Measurements from ENCODE around the gene RAB35.

The RAB35 gene

DNA sequence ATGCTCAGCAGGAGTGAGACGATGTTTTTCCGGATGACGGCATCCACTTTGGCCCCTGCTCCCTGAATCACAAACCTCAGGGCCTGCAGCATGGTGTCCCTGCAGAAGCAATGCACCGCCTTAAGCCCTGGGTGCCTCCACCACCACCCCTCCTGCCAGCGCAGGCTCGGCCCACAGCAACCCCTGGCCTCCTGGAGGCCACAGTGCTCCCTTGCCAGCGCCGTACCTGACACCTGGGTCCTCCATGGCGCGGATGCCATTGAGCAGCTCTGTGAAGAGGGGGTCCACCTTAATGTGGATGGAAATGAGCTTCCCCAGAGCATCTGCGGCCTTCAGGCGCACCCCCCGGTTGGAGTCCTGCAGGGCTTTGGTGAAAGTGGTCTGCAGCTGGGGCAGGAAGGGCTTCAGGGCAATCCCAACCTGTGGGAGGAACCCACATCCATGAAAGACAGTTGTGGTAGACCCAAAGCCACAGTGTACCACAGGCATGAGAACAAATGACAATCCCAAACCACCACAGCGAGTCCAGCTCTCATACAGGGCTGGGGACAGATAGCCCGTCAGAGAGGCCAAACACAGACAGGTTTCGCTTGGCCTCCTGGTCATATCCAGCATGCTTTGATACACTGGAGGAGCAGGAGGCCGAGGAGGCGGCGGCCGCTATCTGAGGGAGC, 17.9 kb upstream of the RAB35 start:
- H3K4me3 ChIP-seq (ENCODE audit: low read length) = no peak overlapping the region
- TF ChIP-seq, protein P1, sequence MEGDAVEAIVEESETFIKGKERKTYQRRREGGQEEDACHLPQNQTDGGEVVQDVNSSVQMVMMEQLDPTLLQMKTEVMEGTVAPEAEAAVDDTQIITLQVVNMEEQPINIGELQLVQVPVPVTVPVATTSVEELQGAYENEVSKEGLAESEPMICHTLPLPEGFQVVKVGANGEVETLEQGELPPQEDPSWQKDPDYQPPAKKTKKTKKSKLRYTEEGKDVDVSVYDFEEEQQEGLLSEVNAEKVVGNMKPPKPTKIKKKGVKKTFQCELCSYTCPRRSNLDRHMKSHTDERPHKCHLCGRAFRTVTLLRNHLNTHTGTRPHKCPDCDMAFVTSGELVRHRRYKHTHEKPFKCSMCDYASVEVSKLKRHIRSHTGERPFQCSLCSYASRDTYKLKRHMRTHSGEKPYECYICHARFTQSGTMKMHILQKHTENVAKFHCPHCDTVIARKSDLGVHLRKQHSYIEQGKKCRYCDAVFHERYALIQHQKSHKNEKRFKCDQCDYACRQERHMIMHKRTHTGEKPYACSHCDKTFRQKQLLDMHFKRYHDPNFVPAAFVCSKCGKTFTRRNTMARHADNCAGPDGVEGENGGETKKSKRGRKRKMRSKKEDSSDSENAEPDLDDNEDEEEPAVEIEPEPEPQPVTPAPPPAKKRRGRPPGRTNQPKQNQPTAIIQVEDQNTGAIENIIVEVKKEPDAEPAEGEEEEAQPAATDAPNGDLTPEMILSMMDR (conservative IDR thresholded peaks at IDR 0.05; ENCODE audit: low read length) = no peak
- no peak for DNase-seq (ENCODE audit: low read depth)

DNA sequence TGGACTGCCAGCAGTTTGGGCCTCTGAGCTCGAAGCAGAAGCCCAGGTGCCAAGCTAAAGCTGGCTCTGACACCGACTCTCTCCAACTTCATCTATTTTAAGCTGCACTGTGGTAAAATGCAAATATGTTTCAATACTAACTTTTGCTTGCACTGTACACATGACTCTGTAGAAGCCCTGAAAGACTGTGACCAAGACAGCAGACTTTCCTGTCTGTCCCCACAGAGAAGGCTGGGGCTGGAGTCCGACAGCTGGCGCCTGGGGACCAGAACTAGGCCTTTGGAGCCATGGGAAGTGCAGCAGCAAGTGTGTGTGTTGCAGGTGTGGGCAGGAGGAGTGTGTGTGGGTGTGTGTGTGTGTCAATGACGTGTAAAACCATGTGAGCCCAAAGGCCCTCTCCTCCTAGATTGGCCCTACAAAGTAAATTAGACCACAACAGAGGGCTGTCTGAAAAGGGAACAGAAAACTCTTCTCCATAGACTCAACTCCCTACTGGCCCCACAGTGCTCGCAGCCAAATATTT, 16.4 kb upstream of the RAB35 start:
- TF ChIP-seq, protein P1 (conservative IDR thresholded peaks at IDR 0.05; ENCODE audit: low read length) = no peak
- no peak overlapping the region for H3K4me3 ChIP-seq (ENCODE audit: low read length)
- no peak for DNase-seq (ENCODE audit: low read depth)

DNA sequence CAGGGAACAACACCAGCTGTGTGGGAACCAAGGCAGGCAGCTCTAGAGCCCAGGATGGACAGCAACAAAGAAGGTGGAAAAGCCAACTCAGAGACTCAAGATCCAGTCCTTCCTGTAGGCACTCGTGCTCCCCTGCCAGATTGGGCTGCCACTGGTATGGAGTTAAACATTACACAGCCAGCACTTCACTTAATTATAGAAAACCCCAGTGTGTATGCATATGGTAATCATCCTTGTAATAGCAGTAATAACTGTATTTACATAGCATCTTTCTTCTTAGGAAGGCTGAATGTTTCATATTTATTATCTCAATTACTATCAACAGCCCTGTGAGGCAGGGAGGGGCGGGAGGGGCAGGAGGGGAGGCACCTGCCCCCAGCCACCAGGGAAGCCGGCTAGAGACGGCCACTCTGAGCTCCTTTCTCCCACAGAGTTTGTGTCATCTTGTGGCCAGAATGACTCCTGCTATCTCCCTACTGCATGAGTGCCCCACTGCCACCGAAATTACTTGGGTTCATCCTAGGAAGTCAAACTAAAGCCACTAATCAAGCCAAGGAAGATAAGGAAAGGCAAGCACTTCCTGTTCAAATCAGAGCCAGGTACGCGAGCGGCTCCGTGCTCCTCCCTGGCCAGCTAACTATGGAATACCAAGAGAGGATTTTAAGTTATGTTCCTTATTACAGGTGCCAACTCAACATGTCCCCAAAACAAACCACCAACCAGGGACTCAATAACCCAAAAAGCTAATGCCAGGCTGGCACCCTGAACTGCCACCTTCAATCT, 15.7 kb upstream of the RAB35 start:
- no peak overlapping the region for H3K4me3 ChIP-seq (ENCODE audit: low read length)
- TF ChIP-seq, protein P1 (conservative IDR thresholded peaks at IDR 0.05; ENCODE audit: low read length) = no peak
- DNase-seq (ENCODE audit: low read depth) = no peak

DNA sequence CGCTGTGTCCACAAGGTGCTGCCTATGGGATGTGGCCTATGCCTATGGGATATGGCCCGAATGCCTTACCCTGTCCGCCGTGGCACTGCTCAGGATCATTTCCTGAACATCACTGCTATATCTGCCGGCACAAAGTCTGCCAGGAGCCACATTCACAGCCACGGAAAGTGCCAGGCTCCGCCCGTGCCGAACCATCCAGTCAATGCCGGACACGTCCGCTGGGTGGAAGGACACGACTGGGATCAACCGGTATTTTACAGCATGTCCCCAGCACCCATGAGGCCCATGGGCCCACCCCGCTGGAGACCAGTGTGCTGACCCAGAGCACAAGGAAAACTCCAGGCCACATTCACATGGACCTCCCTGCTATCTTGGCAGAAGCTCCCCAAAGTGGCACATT, 14.6 kb upstream of the RAB35 start:
- DNase-seq (ENCODE audit: low read depth) = no peak
- TF ChIP-seq, protein P1 (conservative IDR thresholded peaks at IDR 0.05; ENCODE audit: low read length) = no peak
- no peak overlapping the region for H3K4me3 ChIP-seq (ENCODE audit: low read length)

DNA sequence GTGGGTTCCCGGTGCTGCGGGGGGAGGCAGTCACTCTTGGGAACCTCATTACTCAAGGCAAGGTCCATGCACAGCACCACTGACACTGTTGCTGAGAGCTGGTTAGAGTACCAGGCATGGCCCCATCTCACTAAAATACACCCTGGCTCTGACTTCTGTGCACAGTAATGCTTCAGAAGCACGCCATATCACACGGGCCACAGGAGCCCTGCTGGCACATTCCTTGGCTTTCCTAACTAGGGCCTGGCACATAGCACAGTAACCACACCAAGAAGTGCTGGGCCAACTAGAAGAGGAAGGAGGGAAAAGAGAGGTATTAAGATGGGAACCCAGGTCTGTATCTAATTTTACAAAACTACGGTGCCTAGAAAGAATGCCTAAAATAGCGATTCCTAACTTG, 13.5 kb upstream of the RAB35 start:
- no peak overlapping the region for H3K4me3 ChIP-seq (ENCODE audit: low read length)
- TF ChIP-seq, protein P1 (conservative IDR thresholded peaks at IDR 0.05; ENCODE audit: low read length) = no peak
- no peak for DNase-seq (ENCODE audit: low read depth)

DNA sequence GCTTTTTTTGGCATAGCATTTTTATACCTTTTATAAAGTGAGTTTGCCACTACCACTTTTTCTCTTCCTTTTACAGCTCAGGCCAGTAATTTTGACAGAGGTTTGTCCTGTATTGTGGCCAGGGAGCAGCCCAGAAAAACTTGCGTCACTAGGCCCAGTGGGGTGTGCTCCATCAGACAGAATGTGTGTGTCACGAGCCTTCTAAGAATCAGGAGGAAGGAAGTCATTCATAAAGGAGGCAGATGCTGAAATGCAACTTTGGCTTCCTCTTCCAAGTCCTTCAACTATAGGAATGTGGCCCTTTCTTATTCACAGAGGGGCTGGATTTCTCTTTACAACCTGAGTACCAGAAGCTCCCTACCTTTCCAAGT, 10.1 kb upstream of the RAB35 start:
- peak; percentile 65 for DNase-seq (ENCODE audit: low read depth)
- no peak overlapping the region for H3K4me3 ChIP-seq (ENCODE audit: low read length)
- TF ChIP-seq, protein P1 (conservative IDR thresholded peaks at IDR 0.05; ENCODE audit: low read length) = no peak
